ENCODE results near the gene ADCY7.

The ADCY7 gene

DNA sequence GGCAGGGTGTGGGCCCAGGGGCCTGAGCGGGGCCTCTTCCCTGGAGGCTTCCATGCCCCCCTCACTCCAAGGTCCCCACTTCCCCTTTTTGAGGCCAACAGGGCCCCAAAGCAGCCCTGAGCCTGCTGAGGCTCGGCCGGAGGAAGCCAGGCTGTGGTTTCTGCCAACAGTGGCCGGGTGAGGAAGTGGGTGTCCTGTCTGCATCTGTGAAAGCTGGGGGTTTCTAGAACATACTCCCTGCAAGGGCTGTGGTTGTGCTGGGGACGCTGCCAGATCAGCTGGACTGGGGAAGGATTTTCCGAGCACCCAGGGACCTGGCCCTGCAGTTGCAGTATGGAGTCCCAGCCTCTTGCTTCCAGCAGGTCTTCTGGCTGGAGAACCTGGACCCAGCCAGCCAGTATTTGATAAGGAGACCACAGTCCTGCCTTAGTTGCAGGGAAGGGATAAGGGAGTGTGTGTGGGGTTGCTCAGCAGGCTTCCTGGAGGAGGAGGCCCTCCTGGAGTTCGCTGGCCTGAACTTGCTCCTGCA, 15.7 kb downstream of the ADCY7 start:
- no peak for DNase-seq (ENCODE audit: low spot score)

DNA sequence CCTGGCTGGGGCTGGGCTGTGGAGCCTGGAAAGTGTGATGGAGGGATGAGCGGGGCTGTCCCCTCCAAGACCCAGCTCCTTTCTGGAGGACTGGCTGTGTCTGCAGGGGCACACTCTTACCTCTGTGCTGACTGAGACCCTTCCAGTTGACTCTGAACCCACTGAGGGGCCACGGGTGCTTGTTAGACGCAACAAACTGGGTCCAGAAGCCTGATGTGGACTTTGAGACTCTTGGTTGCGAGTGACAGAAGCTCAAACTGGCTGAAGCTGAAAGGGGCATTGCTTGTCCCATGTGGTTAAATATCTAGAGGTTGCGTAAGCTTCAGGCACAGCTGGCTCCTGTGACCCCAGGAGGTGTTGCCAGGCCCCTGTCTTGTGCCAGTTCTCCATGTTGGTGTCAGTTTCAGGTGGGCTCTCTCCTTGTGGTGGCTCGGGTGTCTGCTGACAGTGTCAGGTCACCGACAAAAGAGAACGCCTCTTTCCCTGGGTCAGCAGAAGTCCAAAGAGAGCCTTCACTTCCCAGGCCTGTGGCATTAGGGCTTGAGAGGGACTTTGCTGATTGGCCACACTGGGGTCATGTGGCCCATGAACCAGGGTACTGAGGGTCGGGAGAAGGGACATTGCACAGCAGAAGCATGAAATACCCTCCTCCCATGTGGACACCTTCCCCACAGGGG, 16.7 kb downstream of the ADCY7 start:
- DNase-seq (ENCODE audit: low spot score), result no peak

DNA sequence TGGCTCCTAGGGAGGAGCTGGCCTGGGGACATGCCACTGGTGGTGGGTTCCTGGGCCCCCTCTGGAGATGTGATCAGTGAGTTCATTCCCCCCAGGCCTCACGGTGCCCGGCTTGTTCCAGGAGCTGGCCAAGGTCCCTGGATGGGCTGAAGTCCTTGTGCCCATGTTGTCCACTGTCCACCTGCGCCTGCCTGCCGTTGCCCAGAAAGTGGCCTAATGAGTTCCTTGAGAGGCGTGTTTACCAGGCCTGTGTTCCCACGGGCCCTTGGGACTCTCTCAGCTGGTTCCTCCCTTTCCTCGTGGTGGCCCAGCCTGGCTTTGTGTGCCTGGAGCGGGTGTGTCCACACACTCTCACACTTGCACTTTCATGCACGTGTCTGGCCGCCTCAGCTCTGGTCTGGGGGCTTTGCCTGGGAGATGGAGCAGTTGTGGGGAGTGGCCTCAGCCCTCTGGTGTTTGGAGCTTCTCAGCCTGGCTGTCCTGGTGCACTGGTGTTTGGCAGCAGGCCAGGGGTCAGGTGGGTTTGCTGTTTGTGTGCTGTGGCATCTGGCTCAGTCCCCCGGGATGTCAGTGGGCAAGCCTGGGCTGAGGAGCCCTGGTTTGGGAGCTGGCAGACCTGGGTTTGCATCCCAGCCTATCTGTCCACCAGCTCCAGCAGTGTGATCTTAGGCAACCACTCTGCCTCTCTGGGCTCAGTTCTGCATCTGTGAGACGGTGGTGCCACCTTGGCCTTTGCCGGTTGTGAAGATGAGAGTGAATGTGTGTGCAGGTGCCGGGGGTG, 18.0 kb downstream of the ADCY7 start:
- DNase-seq (ENCODE audit: low spot score), result no peak

DNA sequence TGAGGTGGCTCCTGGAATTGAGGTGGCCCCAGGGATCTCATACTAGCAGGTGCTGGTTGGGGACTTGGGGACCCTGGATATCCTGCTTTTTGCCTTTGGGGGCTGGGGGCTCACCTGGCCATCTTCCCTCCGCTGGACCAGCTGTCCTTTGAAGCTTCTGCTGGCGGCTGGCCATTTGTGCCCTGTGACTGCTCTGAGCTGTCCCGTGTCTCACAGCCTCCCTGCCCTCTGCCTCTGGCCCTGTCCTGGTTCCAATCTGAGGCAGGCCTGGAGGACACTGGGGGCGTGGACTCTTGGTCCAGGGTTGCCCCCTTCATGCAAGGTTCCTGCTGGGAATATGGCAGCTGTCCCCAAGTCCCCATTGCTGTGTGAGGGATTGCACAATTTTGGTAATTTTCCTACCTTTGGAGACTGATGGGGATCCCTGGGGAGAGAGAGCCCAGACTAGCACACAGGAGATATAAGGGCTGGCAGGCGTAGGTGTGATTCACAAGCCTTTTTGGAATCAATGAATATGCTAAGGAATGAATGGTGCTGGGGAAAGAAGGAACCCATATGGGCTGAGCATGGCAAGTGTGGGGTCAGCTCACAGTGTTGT, 19.2 kb downstream of the ADCY7 start:
- no peak for DNase-seq (ENCODE audit: low spot score)

- no peak for DNase-seq (ENCODE audit: low spot score)
These were observed 20.3 kb downstream of the ADCY7 start for GRCh38 chr16:50286681-50287080.

- no peak for DNase-seq (ENCODE audit: low spot score)
These were observed 21.7 kb downstream of the ADCY7 start for GRCh38 chr16:50288026-50288425.

DNA sequence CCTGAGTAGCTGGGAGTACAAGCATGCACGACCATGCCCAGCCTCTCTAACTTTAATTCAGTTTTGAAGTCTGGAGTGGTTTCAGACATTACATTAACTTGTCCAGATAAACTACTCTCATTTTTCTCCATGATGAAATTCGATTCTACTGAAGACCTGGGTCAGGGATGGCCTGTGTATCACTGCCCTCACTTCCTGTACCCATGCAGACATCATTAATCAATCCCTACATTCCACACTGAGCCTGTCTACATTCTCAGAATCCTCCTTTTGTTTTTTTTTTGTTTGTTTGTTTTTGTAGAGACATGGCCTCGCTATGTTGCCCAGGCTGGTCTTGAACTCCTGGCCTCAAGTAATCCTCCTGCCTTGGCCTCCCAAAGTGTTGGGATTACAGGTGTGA, 22.6 kb downstream of the ADCY7 start:
- DNase-seq (ENCODE audit: low spot score), result no peak

- no peak for DNase-seq (ENCODE audit: low spot score)
These were observed 23.8 kb downstream of the ADCY7 start for GRCh38 chr16:50289950-50290764.

DNA sequence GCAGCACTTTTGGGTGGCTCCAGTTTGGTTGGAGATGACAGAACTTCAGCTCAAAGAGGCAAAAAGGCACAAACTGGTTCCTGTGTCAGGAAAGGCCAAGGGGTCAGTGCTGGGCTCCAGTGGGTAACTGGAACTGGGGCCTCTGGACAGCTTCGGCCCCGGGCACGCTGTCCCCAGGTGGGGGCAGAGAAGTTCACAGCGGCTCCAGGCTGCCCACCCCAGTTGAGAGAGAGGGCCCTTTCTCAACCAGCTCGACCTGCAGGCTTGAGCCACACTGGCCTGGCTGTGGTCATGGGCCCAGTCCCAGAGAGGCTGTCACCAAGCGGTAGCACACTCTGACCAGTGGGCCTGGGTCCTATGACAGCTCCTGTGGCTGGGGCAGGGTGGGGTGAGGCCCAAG, 24.5 kb downstream of the ADCY7 start:
- DNase-seq (ENCODE audit: low spot score), result no peak

DNA sequence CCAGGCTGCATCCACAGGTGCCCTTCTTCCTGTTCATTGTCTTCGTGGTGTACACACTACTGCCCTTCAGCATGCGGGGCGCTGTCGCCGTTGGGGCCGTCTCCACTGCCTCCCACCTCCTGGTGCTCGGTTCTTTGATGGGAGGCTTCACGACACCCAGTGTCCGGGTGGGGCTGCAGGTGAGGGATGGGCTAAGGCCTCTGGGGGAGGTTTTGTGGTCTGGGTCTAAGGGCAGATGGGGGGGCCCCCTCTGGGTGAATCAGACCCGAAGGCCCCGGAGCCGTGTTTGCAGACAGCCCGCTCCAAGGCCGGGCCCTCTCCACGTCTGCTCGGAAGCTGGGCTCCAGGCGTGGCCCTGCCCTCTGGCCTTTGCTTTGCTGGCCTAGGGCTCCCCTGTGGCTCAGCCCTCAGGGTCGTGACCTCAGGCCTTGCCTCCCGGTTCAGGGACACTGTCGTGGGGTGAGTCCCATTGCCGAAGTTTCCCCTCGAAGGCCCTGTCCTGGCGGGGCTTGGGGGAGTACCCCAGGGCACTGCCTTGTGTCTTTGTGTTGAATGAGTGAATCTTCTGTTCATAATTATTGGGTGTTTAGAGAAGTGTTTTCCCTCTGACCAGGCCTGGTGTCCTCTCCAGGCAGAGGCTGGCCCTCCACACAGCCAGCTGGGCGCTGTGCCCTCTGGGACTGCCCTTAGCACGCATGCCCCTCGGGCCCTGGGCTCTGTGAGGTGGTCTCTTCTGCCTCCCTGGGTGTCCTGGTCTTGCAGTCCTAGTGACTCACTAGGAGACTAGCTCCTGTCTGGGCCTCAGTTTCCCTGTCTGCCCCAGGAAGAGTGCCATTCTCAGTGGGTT, 25.6 kb downstream of the ADCY7 start:
- no peak for DNase-seq (ENCODE audit: low spot score)

- no peak for DNase-seq (ENCODE audit: low spot score)
These were observed 26.2 kb downstream of the ADCY7 start for GRCh38 chr16:50292566-50292948.

- no peak for DNase-seq (ENCODE audit: low spot score)
These were observed 26.9 kb downstream of the ADCY7 start for GRCh38 chr16:50293041-50293783.

DNA sequence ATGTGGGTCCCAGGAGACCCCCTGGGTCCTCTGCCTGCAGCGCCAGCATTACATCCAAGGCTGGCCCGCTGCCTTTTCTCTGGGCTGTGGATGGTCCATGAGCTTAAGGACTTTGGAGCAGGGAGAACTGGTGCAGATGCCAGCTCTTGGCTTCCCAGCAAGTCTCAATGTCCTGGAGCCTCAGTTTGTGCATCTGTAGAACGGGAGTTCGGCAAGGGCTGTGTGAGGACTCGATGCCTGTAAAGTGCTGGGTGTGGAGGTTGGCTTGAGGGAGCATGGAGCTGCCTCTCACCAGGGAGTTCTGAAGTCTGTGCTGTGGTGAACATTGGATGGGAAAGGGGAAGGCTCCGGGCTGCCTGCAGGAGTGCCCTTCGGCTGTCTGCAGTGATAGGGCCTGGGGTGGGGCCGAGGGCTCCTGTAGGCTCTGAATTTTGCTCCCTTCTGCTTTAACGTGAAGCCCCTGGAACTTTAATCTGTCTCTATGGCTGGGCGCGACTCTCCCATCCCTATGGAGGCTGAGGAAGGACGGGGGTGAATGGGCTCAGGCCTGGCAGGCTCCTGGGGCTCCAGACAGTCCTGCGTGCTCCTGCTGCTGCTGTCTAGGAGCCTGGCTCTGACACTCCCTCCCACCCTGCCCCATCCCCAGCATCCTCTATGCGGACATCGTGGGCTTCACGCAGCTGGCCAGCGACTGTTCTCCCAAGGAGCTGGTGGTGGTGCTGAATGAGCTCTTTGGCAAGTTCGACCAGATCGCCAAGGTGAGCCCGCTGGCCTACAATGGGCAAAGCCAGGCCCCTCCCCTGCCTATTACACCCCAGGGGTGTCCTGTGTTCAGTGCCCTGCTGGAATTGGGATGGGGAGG, 27.9 kb downstream of the ADCY7 start:
- DNase-seq (ENCODE audit: low spot score), result no peak

DNA sequence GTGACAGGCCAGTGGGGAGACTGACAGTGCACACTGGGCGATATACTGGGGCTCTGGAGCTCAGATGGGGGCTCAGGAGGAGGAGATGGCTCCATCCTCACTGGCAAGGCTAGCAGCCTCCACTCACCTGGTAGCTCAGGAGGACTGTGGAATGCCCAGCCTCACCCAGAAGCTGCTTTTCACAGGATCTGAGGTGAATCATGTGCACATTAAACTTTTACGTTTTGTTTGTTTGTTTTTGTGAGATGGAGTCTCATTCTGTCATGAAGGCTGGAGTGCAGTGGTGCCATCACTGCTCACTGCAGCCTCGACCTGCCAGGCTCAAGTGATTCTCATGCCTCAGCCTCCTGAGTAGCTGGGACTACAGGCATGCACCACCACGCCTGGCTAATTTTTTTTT, 28.6 kb downstream of the ADCY7 start:
- no peak for DNase-seq (ENCODE audit: low spot score)

DNA sequence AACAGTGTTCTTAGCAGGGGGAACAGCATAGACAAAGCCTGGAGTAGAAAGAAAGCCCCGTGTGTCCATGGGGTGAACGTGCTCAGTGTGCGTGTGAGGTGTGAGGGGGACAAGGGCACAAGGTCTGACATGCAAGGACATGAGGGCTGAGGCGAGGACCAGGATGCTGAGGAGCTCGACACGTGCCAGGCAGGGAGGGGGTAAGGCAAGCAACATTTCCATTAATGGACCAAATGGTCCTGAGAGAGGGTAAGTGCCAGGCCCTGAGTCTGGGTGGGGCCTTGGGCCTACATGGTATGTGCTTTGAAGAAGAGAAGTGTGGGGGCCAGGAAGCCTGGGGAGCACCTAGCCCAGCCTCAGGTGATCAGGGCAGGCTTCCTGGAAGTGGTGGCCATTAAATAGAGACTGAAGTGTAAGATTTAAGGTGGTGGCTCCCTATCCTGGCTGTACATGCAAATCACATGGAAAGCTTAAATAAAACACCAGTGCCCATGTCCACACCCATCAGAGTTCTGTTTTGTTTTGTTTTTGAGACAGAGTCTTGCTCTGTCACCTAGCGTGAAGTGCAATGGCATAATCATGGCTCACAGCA, 29.3 kb downstream of the ADCY7 start:
- DNase-seq (ENCODE audit: low spot score), result no peak

DNA sequence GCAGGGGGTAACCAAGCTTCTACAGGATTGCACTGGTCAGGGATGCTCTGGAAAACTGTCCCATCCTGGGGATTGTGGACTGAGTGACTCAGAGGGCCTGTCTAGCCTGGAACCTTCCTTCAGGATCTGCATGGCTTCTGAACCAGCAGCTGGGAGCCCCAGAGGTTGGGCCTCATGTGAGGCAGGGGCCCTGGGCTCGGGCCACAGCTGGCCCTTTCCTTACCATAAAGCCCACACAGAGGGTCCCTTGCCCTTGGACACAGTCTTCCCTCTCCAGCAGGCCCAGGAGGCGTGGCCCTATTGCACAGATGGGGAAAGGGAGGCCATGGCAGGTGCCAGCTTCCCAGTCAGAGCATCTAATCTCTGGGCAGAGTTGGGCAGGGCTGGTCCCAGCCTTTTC, 30.5 kb downstream of the ADCY7 start:
- DNase-seq (ENCODE audit: low spot score), result no peak

- no peak for DNase-seq (ENCODE audit: low spot score)
These were observed 31.1 kb downstream of the ADCY7 start for GRCh38 chr16:50297301-50298074.

DNA sequence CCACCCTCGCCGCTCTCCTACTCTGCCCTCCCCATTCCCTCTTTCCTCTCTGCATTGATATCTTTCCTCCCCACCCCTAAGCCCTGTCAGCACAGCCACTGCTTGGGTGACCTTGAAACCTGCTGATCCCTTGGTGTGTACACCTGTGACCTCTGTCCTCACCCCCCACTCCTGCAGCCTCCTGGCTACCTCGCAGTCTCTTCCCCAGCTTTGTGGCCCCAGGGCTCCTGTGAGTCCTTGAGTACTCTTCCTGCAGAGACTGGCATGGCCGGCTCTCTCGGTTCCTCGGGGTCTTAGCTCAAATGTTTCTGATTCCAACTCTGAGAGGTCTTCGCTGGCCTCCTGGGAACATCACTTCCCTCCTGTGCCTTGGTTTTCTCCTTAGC, 31.7 kb downstream of the ADCY7 start:
- no peak for DNase-seq (ENCODE audit: low spot score)

Data from LoVo (cell line).